Type B pancreatic cell (in vitro differentiated cells): Measurements from ENCODE around the gene NPR2. TPM values are rescaled to one million over a fixed set of nuclear protein-coding genes. Genes with fewer than 3 reads are reported as not detected.

Experiments used
- DNase-seq: peaks from one replicate; pipeline ENCODE4 v3.0.0; 2021; ENCODE audit warnings: mixed read lengths; ENCODE audit not compliant: unreplicated experiment; ENCODE audit errors: extremely low spot score
- H3K27ac Mint-ChIP-seq: 2 replicates; pipeline ENCODE4 v1.8.0; 2021; ENCODE audit warnings: mild to moderate bottlenecking, mixed read lengths
- H3K27me3 Mint-ChIP-seq: 2 replicates; pipeline ENCODE4 v1.8.0; 2021; ENCODE audit warnings: mixed read lengths
- H3K36me3 Mint-ChIP-seq: 2 replicates; pipeline ENCODE4 v1.8.0; 2021; ENCODE audit warnings: mixed read lengths
- H3K4me1 Mint-ChIP-seq: one replicate; pipeline ENCODE4 v1.8.0; 2021; ENCODE audit warnings: mixed read lengths; ENCODE audit not compliant: unreplicated experiment
- H3K4me3 Mint-ChIP-seq: 2 replicates; pipeline ENCODE4 v1.8.0; 2021; ENCODE audit warnings: mild to moderate bottlenecking, mixed read lengths
- H3K9me3 Mint-ChIP-seq: 2 replicates; pipeline ENCODE4 v1.8.0; 2021; ENCODE audit warnings: mixed read lengths
- CTCF ChIP-seq: fragments of 200-600 bp; sonication (generic); conservative IDR thresholded peaks from 2 replicates; pipeline ENCODE4 v1.5.0; 2021; ENCODE audit warnings: antibody characterized with exemption, mild to moderate bottlenecking
- total RNA-seq: library from RNA; stranded (reverse); gene quantifications from 2 replicates; pipeline ENCODE4 v1.2.1, GENCODE V29; 2021; ENCODE audit warnings: low replicate concordance

Gene NPR2
- total RNA-seq, 1 donor from 2014 or later = 23.3 TPM

- Mint-ChIP-seq H3K27ac (no peak overlapping the region), H3K4me1 (peaks cover 10% of the 10 kb centered on the region), H3K36me3 (no peaks in the 10 kb centered on the region), H3K27me3 (no peaks in the 10 kb centered on the region), H3K4me3 (no peak overlapping the region), H3K9me3 (no peaks in the 10 kb centered on the region)
- TF ChIP-seq CTCF = no peak
- DNase-seq = no peak
Observed at GRCh38 chr9:35774907-35775635, 16.3 kb upstream of the NPR2 start.

GRCh38 chr9:35776018-35776417 is 15.4 kb upstream of the NPR2 start:
- Mint-ChIP-seq H3K4me1 (peaks cover 10% of the 10 kb centered on the region), H3K27me3 (no peaks in the 10 kb centered on the region), H3K36me3 (no peaks in the 10 kb centered on the region), H3K9me3 (no peaks in the 10 kb centered on the region), H3K27ac (peak overlapping the region; percentile 30), H3K4me3 (no peak overlapping the region)
- no peak for TF ChIP-seq CTCF
- DNase-seq = no peak

- no peak for TF ChIP-seq CTCF
- Mint-ChIP-seq H3K9me3 (no peaks in the 10 kb centered on the region), H3K4me1 (peaks cover 10% of the 10 kb centered on the region), H3K27ac (no peak overlapping the region), H3K36me3 (no peaks in the 10 kb centered on the region), H3K27me3 (no peaks in the 10 kb centered on the region), H3K4me3 (no peak overlapping the region)
- no peak for DNase-seq
Observed at GRCh38 chr9:35778496-35778895, 12.9 kb upstream of the NPR2 start.

GRCh38 chr9:35781066-35781465 is 10.3 kb upstream of the NPR2 start:
- no peak overlapping the region for H3K27ac Mint-ChIP-seq
- H3K9me3 Mint-ChIP-seq = no peaks in the 10 kb centered on the region
- no peak for TF ChIP-seq CTCF
- no peaks in the 10 kb centered on the region for H3K36me3 Mint-ChIP-seq
- H3K4me1 Mint-ChIP-seq = no peaks in the 10 kb centered on the region
- H3K4me3 Mint-ChIP-seq = no peak overlapping the region
- no peaks in the 10 kb centered on the region for H3K27me3 Mint-ChIP-seq
- DNase-seq = no peak

GRCh38 chr9:35783418-35783817 is 8.0 kb upstream of the NPR2 start:
- TF ChIP-seq CTCF = no peak
- H3K27me3 Mint-ChIP-seq = no peaks in the 10 kb centered on the region
- H3K36me3 Mint-ChIP-seq = peaks cover 4% of the 10 kb centered on the region

More at GRCh38 chr9:35783418-35783817, 8.0 kb upstream of the NPR2 start:
- DNase-seq = no peak
- Mint-ChIP-seq H3K4me1 (no peaks in the 10 kb centered on the region), H3K27ac (no peak overlapping the region), H3K9me3 (no peaks in the 10 kb centered on the region), H3K4me3 (no peak overlapping the region)
